Suprapubic skin (tissue), 4 donors: ENCODE measurements around the gene GPI. TPM values are rescaled to one million over a fixed set of nuclear protein-coding genes. Genes with fewer than 3 reads are reported as not detected.

Source experiments
- DNase-seq, 2 donors: peaks; one replicate each; pipeline ENCODE4 v3.0.0-alpha.2; 2019; ENCODE audit warnings: low spot score in 2 of 2
- H3K27ac ChIP-seq: fragments of 200-600 bp; sonication (generic); one replicate; pipeline ENCODE4 v1.5.1; 2019
- H3K27me3 ChIP-seq: fragments of 200-600 bp; sonication (generic); one replicate; pipeline ENCODE4 v1.5.1; 2019
- H3K36me3 ChIP-seq: fragments of 200-600 bp; sonication (generic); one replicate; pipeline ENCODE4 v1.5.1; 2019
- H3K4me1 ChIP-seq: fragments of 200-600 bp; sonication (generic); one replicate; pipeline ENCODE4 v1.5.1; 2019
- H3K4me3 ChIP-seq: fragments of 200-600 bp; sonication (generic); one replicate; pipeline ENCODE4 v1.5.1; 2019; ENCODE audit warnings: mild to moderate bottlenecking
- H3K9me3 ChIP-seq: fragments of 200-600 bp; sonication (generic); one replicate; pipeline ENCODE4 v1.5.1; 2019
- CTCF ChIP-seq, 2 donors: fragments of 200-600 bp in 1 of 2; fragments of 450-650 bp in 1 of 2; sonication (generic) in 1 of 2; IDR thresholded peaks; one replicate each; pipeline ENCODE4 v1.5.1; 2016 to 2019; ENCODE audit warnings: antibody characterized with exemption in 2 of 2, mild to moderate bottlenecking in 1 of 2, moderate library complexity in 1 of 2
- EP300 ChIP-seq: sonication (generic); formaldehyde crosslinking; IDR thresholded peaks from one replicate; pipeline ENCODE4 v1.6.1; 2017; ENCODE audit warnings: antibody characterized with exemption
- POLR2A ChIP-seq, 2 donors: fragments of 450-650 bp; IDR thresholded peaks; one replicate each; pipeline ENCODE4 v1.6.1; 2017; ENCODE audit warnings: antibody characterized with exemption in 2 of 2, mild to moderate bottlenecking in 2 of 2, moderate library complexity in 2 of 2
- POLR2AphosphoS5 ChIP-seq, 3 donors: sonication (generic); formaldehyde crosslinking; IDR thresholded peaks; one replicate each; pipeline ENCODE4 v1.6.1; 2017; ENCODE audit warnings: antibody characterized with exemption in 3 of 3
- WGBS: methylation state at CpG from one replicate; pipeline ENCODE4 v1.1.5; 2018; 5-methylcytosine and 5-hydroxymethylcytosine counted together
- total RNA-seq, 4 donors: library from RNA; depleted of rRNA; stranded (reverse); fragments of >200 nt; gene quantifications; one replicate each; pipeline ENCODE4 v1.1.0, GENCODE V29; 2016

GPI gene
- total RNA-seq, 4 donors from 2014 or later: 75.8 to 219 (median 180) TPM

- Histone ChIP-seq H3K9me3 (no peaks in the 10 kb centered on the region), H3K27ac (no peak overlapping the region), H3K4me1 (peaks cover 23% of the 10 kb centered on the region), H3K27me3 (no peaks in the 10 kb centered on the region), H3K4me3 (no peak overlapping the region), H3K36me3 (peaks cover 72% of the 10 kb centered on the region)
- no peak for DNase-seq
- TF ChIP-seq CTCF (IDR thresholded peaks at IDR 0.05) (no peak), EP300 (no peak), POLR2A (IDR thresholded peaks at IDR 0.05) (no peak), POLR2AphosphoS5 (IDR thresholded peaks at IDR 0.05) (no peak)
- 93% methylated on average over 4 of the region's 8 CpGs for WGBS
Observed at GRCh38 chr19:34370117-34370516, 5.1 kb downstream of the GPI start.

GRCh38 chr19:34370983-34371382 lies 6.0 kb downstream of the GPI start:
- peaks cover 81% of the 10 kb centered on the region for H3K36me3 ChIP-seq
- no peaks in the 10 kb centered on the region for H3K27me3 ChIP-seq
- TF ChIP-seq POLR2A (IDR thresholded peaks at IDR 0.05) (no peak), POLR2AphosphoS5 (IDR thresholded peaks at IDR 0.05) (no peak), CTCF (IDR thresholded peaks at IDR 0.05) (no peak), EP300 (no peak)
- 55% methylated on average over 3 of the region's 4 CpGs for WGBS
- H3K27ac ChIP-seq: no peak overlapping the region
- peaks cover 18% of the 10 kb centered on the region for H3K4me1 ChIP-seq
- H3K9me3 ChIP-seq: no peaks in the 10 kb centered on the region
- no peak overlapping the region for H3K4me3 ChIP-seq
- no peak for DNase-seq

GRCh38 chr19:34373601-34374288 lies 8.7 kb downstream of the GPI start:
- 94% methylated on average over 11 of the region's 11 CpGs for WGBS
- no peak for DNase-seq
- Histone ChIP-seq H3K27me3 (no peaks in the 10 kb centered on the region), H3K4me1 (no peaks in the 10 kb centered on the region), H3K36me3 (peaks cover 88% of the 10 kb centered on the region), H3K4me3 (no peak overlapping the region), H3K9me3 (no peaks in the 10 kb centered on the region), H3K27ac (no peak overlapping the region)
- TF ChIP-seq POLR2A (IDR thresholded peaks at IDR 0.05) (no peak), CTCF (IDR thresholded peaks at IDR 0.05) (no peak), EP300 (no peak), POLR2AphosphoS5 (IDR thresholded peaks at IDR 0.05) (no peak)

- H3K4me1 ChIP-seq: no peaks in the 10 kb centered on the region
- no peak for DNase-seq
- no peak for TF ChIP-seq CTCF (IDR thresholded peaks at IDR 0.05)
- peaks cover 88% of the 10 kb centered on the region for H3K36me3 ChIP-seq
- no peaks in the 10 kb centered on the region for H3K9me3 ChIP-seq
- H3K27ac ChIP-seq: no peak overlapping the region
- 93% methylated on average over 8 of the region's 8 CpGs for WGBS
- no peak overlapping the region for H3K4me3 ChIP-seq
- no peaks in the 10 kb centered on the region for H3K27me3 ChIP-seq
Observed at GRCh38 chr19:34375598-34375997, 10.6 kb downstream of the GPI start.

- no peaks in the 10 kb centered on the region for H3K9me3 ChIP-seq
- H3K4me1 ChIP-seq: no peaks in the 10 kb centered on the region
- H3K4me3 ChIP-seq: no peak overlapping the region
- no peak for DNase-seq
- WGBS: 92% methylated on average over 2 of the region's 5 CpGs
- TF ChIP-seq POLR2AphosphoS5 (IDR thresholded peaks at IDR 0.05) (no peak), POLR2A (IDR thresholded peaks at IDR 0.05) (no peak)
- H3K36me3 ChIP-seq: peaks cover 80% of the 10 kb centered on the region
- no peak overlapping the region for H3K27ac ChIP-seq
- H3K27me3 ChIP-seq: no peaks in the 10 kb centered on the region
Observed at GRCh38 chr19:34380639-34381241, 15.7 kb downstream of the GPI start.
